Activated CD8-positive, alpha-beta memory T cell treated with anti-CD3 and anti-CD28 coated beads, Interleukin-2, amount 50 U/mL, for 4 hours (primary cell): ENCODE results near the gene AFP.

ENCODE experiments used
- DNase-seq: peaks from one replicate; pipeline ENCODE4 v3.0.0-alpha.2; 2020

AFP gene

DNA sequence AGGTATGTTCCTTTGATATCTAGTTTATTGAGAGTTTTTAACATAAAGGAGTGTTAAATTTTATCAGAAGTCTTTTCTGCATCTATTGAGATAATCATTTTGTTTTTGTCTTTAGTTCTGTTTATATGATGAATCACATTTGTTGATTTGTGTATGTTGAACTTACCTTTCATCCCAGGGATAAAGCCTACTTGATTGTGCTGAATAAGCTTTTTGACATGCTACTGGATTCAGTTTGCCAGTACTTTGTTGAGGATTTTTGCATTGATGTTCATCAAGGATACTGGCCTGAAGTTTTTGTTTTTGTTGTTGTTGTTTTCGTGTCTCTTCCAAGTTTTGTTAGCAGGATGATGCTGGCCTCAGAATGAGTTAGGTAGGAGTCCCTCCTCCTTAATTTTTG lies 34.7 kb downstream of the AFP start:
- DNase-seq: no peak

DNA sequence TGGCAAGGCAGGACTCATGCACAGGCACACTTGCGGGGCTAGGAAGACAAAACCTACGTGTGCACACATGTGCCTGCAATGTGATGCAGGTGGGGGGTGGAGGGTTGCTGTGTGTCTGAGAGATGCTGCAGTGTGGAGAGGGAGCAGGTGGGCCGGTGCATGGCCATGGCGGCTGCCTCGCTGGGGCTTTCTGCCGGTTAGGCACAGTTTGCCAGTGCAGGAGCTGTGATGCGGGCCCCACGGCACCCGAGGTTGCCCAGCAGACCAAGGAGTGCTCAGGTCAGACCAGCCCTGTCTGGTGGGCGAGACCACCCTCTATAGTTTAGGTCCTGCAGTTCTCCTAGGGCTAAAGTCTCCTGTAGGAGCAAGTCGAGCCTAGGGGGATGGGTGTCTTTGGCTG lies 41.2 kb downstream of the AFP start:
- no peak for DNase-seq

GRCh38 chr4:73479323-73479722 lies 43.3 kb downstream of the AFP start:
- DNase-seq: no peak

DNA sequence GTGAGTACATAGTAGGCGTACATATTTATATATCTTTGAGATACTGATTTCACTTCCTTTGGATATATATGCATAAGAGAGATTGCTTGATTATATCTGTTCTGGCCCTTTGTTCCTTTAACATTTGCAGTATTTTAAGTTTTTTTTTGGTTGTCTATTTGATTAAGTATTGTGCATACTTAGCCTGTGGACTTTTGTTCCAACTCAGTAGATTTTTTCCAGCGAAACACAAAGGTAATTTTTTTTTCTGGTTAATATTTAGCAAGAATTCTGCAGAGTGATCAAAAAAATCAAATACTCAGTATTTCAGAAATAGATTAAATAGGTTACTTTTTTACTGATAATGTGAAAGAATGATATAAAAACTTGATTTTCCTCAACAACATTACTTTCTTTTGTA lies 45.3 kb downstream of the AFP start, which contains the start of gene AFM:
Gene AFM, plus strand, starts transcription at position 388 of the 400 bp plus-strand sequence. CDS start 31 bp downstream, outside the sequence.
- no peak for DNase-seq

DNA sequence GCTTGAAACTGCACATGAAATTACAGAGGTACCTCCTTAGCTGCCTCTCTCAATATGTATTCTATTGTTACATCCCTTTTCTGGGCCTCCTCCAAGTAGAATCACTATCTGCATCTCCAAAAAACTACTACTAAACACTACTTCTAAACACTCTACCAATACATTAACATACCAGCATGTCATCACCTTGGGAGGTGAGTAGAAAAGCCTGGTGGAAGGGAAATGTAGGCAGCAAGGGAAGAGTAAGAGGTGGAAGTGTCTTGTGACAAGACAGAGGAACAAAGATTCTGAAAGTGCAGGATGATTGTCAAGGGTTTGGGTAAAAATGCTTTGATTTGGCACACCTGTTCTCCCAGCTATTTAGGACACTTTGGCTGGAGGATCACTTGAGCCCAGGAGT lies 49.1 kb downstream of the AFP start:
- DNase-seq: no peak

- no peak for DNase-seq
Measured at GRCh38 chr4:73485596-73485995, 49.6 kb downstream of the AFP start.

DNA sequence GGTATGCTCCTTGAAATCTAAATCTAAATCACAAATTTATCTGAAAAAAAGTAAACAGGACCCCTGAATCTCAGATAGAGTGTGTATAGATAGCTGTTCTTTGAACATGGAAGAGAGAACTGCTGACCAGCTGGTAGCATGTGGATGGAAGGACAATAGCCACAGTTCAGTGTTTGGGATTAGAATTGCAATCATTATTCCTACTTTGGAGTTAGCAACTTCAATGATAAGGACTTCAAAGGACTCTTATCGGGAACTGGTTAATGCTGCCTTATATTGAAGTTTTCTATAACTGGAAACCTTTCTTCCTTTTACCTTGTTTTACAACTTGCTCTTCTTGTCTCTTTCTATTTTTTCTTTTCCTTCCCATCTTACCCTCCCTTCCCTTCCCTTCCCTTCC lies 50.5 kb downstream of the AFP start:
- DNase-seq: no peak

DNA sequence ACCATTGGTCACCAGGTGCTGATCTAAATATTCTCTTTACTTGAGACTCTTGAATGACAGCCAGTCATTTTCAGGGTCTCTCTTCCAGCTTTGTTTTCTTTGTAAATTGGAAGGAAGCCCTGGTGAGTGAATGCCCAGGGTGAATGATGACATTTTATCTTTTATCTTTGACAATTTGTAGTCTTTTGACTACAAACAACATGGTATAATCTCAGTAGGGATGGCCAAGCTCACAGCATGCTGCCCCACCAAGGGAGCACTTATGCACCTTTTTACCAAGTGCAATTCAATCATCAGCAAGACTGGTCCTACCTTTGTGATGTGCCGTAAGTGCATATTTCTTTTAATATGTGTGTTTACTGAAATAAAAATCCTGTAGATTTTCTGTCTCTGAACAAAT lies 51.2 kb downstream of the AFP start:
- DNase-seq: no peak

DNA sequence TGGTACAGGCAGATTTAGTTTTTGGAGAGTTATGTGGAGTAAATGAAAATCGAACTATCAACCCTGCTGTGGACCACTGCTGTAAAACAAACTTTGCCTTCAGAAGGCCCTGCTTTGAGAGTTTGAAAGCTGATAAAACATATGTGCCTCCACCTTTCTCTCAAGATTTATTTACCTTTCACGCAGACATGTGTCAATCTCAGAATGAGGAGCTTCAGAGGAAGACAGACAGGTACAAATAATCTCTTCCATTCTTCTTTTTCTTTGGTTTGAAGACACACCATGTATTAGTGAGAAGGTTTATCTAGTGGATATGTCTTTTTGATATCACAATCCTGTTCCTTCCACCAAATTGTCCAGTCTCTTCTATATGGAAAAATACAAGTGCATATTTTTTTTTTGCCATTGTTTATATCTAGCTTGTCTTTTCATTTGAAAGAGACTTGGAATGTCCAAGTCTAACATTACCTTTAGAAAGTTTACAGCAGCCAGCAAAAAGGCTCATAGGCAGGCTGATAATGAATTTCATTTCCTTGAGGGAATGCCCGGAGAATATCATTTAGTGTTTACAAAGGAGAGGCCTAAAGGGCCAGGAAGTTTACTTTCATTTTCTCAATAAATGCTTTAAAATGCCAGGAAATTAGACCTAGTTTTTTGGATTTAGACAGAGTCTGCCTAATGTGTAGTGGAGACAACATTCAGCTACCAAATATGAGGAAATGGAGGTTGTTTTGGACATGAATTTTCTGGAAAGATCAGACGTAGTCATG lies 64.2 kb downstream of the AFP start:
- no peak for DNase-seq

- DNase-seq: no peak
Measured at GRCh38 chr4:73501664-73502265, 65.7 kb downstream of the AFP start.

GRCh38 chr4:73505567-73505966 lies 69.5 kb downstream of the AFP start:
- DNase-seq: no peak
